OCI-LY7 (cell line): Measurements from ENCODE around the gene ABCF3. TPM values are rescaled to one million over a fixed set of nuclear protein-coding genes. Genes with fewer than 3 reads are reported as not detected.

Source experiments
- BruUV-seq: library from RNA; stranded (reverse); fragments of 400-500 nt; replicated peaks from 2 replicates; lab custom pipeline; 2021; lab: Mats Ljungman, UMichigan
- CTCF ChIA-PET: fragments of 300-600 bp; sonication (Branson Sonifier 250); formaldehyde crosslinking; loops from one replicate; lab custom pipeline; 2022; ENCODE audit warnings: antibody characterized with exemption; ENCODE audit not compliant: unreplicated experiment; lab: Charles Lee
- POLR2A ChIA-PET: fragments of 300-600 bp; sonication (Branson Sonifier 250); formaldehyde crosslinking; loops from one replicate; lab custom pipeline; 2022; ENCODE audit warnings: antibody characterized with exemption; lab: Charles Lee
- DNase-seq: peaks from one replicate; pipeline ENCODE4 v3.0.0-alpha.2; 2015; ENCODE audit warnings: low spot score
- H2AFZ ChIP-seq: fragments of 200-600 bp; sonication (generic), shearing (Covaris generic); 2 replicates; pipeline ENCODE4 v1.6.1; 2014; ENCODE audit warnings: mild to moderate bottlenecking, antibody characterized with exemption, low read length, moderate library complexity
- H3K27ac ChIP-seq: fragments of 200-600 bp; sonication (generic); 2 replicates; pipeline ENCODE4 v1.5.1; 2014; ENCODE audit warnings: mixed run types, low read depth, mild to moderate bottlenecking, moderate library complexity, low read length, inconsistent platforms; ENCODE audit not compliant: poor library complexity, severe bottlenecking
- H3K36me3 ChIP-seq: fragments of 200-600 bp; sonication (generic); 2 replicates; pipeline ENCODE4 v1.6.1; 2014; ENCODE audit warnings: mild to moderate bottlenecking, antibody characterized with exemption, low read length, moderate library complexity, mixed read lengths; ENCODE audit not compliant: insufficient read depth
- H3K4me1 ChIP-seq: fragments of 200-600 bp; sonication (generic); 2 replicates; pipeline ENCODE4 v1.5.1; 2014; ENCODE audit warnings: mild to moderate bottlenecking, low read length; ENCODE audit not compliant: insufficient read depth, poor library complexity, severe bottlenecking
- H3K4me2 ChIP-seq: fragments of 200-600 bp; sonication (generic); 2 replicates; pipeline ENCODE4 v1.6.1; 2014; ENCODE audit warnings: mild to moderate bottlenecking, low read length
- H3K4me3 ChIP-seq: fragments of 200-600 bp; sonication (generic); 2 replicates; pipeline ENCODE4 v1.5.1; 2014; ENCODE audit warnings: mild to moderate bottlenecking, low read depth, low read length; ENCODE audit not compliant: poor library complexity, severe bottlenecking
- H3K79me2 ChIP-seq: fragments of 200-600 bp; sonication (generic); 2 replicates; pipeline ENCODE4 v1.6.1; 2016; ENCODE audit warnings: low read depth, mild to moderate bottlenecking, low read length, moderate library complexity, mixed read lengths; ENCODE audit not compliant: insufficient read depth
- H3K9me2 ChIP-seq: fragments of 200-600 bp; sonication (generic); 2 replicates; pipeline ENCODE4 v1.6.1; 2016; ENCODE audit warnings: mild to moderate bottlenecking, low read length, mixed read lengths; ENCODE audit not compliant: insufficient read depth
- H3K9me3 ChIP-seq: fragments of 200-600 bp; sonication (generic); 2 replicates; pipeline ENCODE4 v1.6.1; 2014; ENCODE audit warnings: mild to moderate bottlenecking, mixed run types, low read length, mixed read lengths
- H4K20me1 ChIP-seq: fragments of 200-600 bp; sonication (generic); 2 replicates; pipeline ENCODE4 v1.6.1; 2014; ENCODE audit warnings: mild to moderate bottlenecking, antibody characterized with exemption, low read length, moderate library complexity, mixed read lengths; ENCODE audit not compliant: insufficient read depth
- EZH2phosphoT487 ChIP-seq: fragments of 200-600 bp; sonication (generic); IDR thresholded peaks from 2 replicates; pipeline ENCODE4 v1.6.1; 2018; ENCODE audit warnings: low read depth, borderline replicate concordance, mild to moderate bottlenecking, mixed run types, antibody characterized with exemption, low read length, moderate library complexity, mixed read lengths
- intact Hi-C: fragments of 100-400 bp; cut with micrococcal nuclease; formaldehyde crosslinking; loops from one replicate; pipeline ENCODE4 v1.10.0; 2022; ENCODE audit not compliant: unreplicated experiment
- microRNA-seq: library from miRNA; unstranded; fragments of <30 nt; microRNA quantifications from one replicate; pipeline ENCODE4 v1.2.0, GENCODE V29; 2022; ENCODE audit warnings: borderline replicate concordance
- small RNA-seq: library from RNA; depleted of rRNA; stranded (forward); fragments of <200 nt; gene quantifications from one replicate; pipeline ENCODE3, GENCODE V24; 2014
- total RNA-seq, 2 experiments: library from RNA; depleted of rRNA in 1 of 2; stranded (reverse); fragments of >200 nt in 1 of 2; shearing (Covaris generic) in 1 of 2; gene quantifications; 2 replicates each; pipeline ENCODE4 v1.2.3, GENCODE V29; 2014 to 2022
- TF ChIP-seq, protein P1 (sequence below): fragments of 200-600 bp; sonication (generic); conservative IDR thresholded peaks from 2 replicates; pipeline ENCODE4 v1.5.1; 2014; ENCODE audit warnings: mild to moderate bottlenecking, antibody characterized with exemption, low read length, moderate library complexity, mixed read lengths

ABCF3 gene
- total RNA-seq, 2 experiments from 2014 or later = 51.6 to 67.1 TPM

DNA sequence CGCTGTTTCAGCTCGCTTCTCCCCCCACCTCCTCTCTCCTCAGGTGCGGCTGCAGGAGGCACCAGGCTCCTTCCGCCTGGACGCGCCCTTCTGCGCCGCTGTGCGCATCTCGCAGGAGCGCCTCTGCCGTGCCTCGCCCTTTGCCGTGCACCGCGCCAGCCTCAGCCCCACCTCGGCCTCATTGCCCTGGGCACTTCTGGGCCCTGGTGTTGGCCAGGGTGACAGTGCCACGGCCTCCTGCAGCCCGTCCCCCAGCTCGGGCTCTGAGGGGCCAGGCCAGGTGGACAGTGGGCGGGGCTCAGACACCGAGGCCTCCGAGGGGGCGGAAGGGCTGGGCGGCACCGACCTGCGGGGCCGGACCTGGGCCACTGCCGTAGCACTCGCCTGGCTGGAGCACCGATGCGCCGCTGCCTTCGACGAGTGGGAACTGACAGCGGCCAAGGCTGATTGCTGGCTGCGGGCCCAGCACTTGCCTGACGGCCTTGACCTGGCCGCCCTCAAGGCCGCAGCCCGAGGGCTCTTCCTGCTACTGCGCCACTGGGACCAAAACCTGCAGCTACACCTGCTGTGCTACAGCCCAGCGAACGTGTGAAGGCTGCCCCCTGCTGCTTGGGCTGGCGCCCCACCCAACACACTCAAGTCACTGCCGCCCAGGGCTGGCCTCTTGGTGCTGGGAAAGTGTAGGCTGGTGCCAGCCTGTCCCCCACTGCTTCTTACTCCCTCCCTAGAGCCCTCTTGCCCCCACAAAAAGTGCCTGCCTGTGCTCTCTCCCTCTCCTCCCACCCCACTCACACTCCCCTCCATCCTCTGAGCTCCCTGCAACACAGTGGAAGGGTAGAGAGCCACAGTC lies 55.7 kb downstream of the ABCF3 start:
- Histone ChIP-seq H3K4me3 (no peak overlapping the region), H3K36me3 (peaks cover 42% of the 10 kb centered on the region), H4K20me1 (peaks cover 4% of the 10 kb centered on the region), H3K79me2 (no peaks in the 10 kb centered on the region), H3K9me2 (no peaks in the 10 kb centered on the region), H3K9me3 (no peaks in the 10 kb centered on the region), H2AFZ (no peak overlapping the region), H3K4me2 (no peak overlapping the region), H3K27ac (no peak overlapping the region), H3K4me1 (peaks cover 7% of the 10 kb centered on the region)
- ChIA-PET POLR2A (no interaction called here), CTCF (no interaction called here)
- intact Hi-C loops = no loop called here
- peak; percentile 32 for DNase-seq
- no TSS peak for BruUV-seq
- TF ChIP-seq, protein P1, sequence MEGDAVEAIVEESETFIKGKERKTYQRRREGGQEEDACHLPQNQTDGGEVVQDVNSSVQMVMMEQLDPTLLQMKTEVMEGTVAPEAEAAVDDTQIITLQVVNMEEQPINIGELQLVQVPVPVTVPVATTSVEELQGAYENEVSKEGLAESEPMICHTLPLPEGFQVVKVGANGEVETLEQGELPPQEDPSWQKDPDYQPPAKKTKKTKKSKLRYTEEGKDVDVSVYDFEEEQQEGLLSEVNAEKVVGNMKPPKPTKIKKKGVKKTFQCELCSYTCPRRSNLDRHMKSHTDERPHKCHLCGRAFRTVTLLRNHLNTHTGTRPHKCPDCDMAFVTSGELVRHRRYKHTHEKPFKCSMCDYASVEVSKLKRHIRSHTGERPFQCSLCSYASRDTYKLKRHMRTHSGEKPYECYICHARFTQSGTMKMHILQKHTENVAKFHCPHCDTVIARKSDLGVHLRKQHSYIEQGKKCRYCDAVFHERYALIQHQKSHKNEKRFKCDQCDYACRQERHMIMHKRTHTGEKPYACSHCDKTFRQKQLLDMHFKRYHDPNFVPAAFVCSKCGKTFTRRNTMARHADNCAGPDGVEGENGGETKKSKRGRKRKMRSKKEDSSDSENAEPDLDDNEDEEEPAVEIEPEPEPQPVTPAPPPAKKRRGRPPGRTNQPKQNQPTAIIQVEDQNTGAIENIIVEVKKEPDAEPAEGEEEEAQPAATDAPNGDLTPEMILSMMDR = peak; percentile 69
- no peak for TF ChIP-seq EZH2phosphoT487

DNA sequence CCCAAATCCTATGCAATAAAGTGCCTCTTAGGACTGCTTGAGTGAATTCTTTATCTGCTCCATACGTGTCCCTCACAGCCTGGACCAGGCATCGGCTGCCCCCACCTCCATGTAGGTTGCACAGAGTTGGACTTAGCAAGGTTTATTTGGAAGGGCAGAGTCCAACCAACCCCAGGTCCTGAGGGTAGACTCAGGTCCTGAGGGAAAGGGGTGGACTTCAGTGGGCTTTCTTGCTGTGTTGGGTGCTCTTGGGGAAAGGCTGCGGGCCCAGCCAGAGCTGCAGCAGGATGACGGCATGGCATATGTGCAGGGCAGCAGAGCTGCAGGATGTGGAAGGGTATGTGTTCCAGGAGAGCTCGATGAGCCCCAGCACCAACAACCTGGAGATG lies 56.3 kb downstream of the ABCF3 start:
- Histone ChIP-seq H3K4me1 (peaks cover 7% of the 10 kb centered on the region), H3K27ac (no peak overlapping the region), H3K4me2 (no peak overlapping the region), H2AFZ (no peak overlapping the region), H3K36me3 (peaks cover 42% of the 10 kb centered on the region), H3K9me3 (no peaks in the 10 kb centered on the region), H3K79me2 (no peaks in the 10 kb centered on the region; the same call in 1 of the 2 replicates), H3K9me2 (no peaks in the 10 kb centered on the region), H3K4me3 (no peak overlapping the region), H4K20me1 (peaks cover 4% of the 10 kb centered on the region)
- intact Hi-C loops = no loop called here
- POLR2A ChIA-PET = no interaction called here
- BruUV-seq = no TSS peak
- CTCF ChIA-PET = no interaction called here
- no peak for DNase-seq
- TF ChIP-seq EZH2phosphoT487 = no peak
- TF ChIP-seq, protein P1 = no peak

Small RNA genes lying within 50 kb of the gene (microRNA-seq; reads per million reads assigned to microRNA genes)
- gene MIR1224 = not detected

Small RNA genes lying within 50 kb of the gene (small RNA-seq; reads per million reads assigned to genes)
- not detected for gene MIR1224

Other genes with a start within 250 kb of the ABCF3 start
- gene ABCC5, start 168.3 kb upstream of the ABCF3 start, total RNA-seq (2014; rRNA removed; shearing (Covaris generic)) = 18.1 and 28.5 TPM in 2 replicates
- 24.8 and 27.2 TPM in 2 replicates for gene ABCC5, start 168.3 kb upstream of the ABCF3 start, total RNA-seq (2022)
- gene HTR3D, start 154.5 kb upstream of the ABCF3 start, total RNA-seq (2014; rRNA removed; shearing (Covaris generic)) = not detected in 2 replicates
- gene HTR3D, start 154.5 kb upstream of the ABCF3 start, total RNA-seq (2022) = not detected in 2 replicates
- not detected in 2 replicates for gene HTR3C, start 133.2 kb upstream of the ABCF3 start, total RNA-seq (2014; rRNA removed; shearing (Covaris generic))
- gene HTR3C, start 133.2 kb upstream of the ABCF3 start, total RNA-seq (2022) = not detected in 2 replicates
- not detected in 2 replicates for gene HTR3E, start 89.1 kb upstream of the ABCF3 start, total RNA-seq (2014; rRNA removed; shearing (Covaris generic))
- gene HTR3E, start 89.1 kb upstream of the ABCF3 start, total RNA-seq (2022) = not detected in 2 replicates
- 41.1 and 66.1 TPM in 2 replicates for gene EIF2B5, start 50.8 kb upstream of the ABCF3 start, total RNA-seq (2014; rRNA removed; shearing (Covaris generic))
- gene EIF2B5, start 50.8 kb upstream of the ABCF3 start, total RNA-seq (2022) = 56.7 and 57.4 TPM in 2 replicates
- gene DVL3, start 30.8 kb upstream of the ABCF3 start, total RNA-seq (2014; rRNA removed; shearing (Covaris generic)) = 38.5 and 41.3 TPM in 2 replicates
- gene DVL3, start 30.8 kb upstream of the ABCF3 start, total RNA-seq (2022) = 65.6 and 70.4 TPM in 2 replicates
- 141 and 147 TPM in 2 replicates for gene AP2M1, start 11.3 kb upstream of the ABCF3 start, total RNA-seq (2014; rRNA removed; shearing (Covaris generic))
- 158 and 168 TPM in 2 replicates for gene AP2M1, start 11.3 kb upstream of the ABCF3 start, total RNA-seq (2022)
- not detected in 2 replicates for gene VWA5B2, start 43.4 kb downstream of the ABCF3 start, total RNA-seq (2014; rRNA removed; shearing (Covaris generic))
- not detected in 2 replicates for gene VWA5B2, start 43.4 kb downstream of the ABCF3 start, total RNA-seq (2022)
- gene ALG3, start 62.8 kb downstream of the ABCF3 start, total RNA-seq (2014; rRNA removed; shearing (Covaris generic)) = 35.3 and 45.3 TPM in 2 replicates
- 60.2 and 61.0 TPM in 2 replicates for gene ALG3, start 62.8 kb downstream of the ABCF3 start, total RNA-seq (2022)
- 18.8 and 20.1 TPM in 2 replicates for gene EEF1AKMT4, start 63.5 kb downstream of the ABCF3 start, total RNA-seq (2014; rRNA removed; shearing (Covaris generic))
- gene EEF1AKMT4, start 63.5 kb downstream of the ABCF3 start, total RNA-seq (2022) = 13.2 and 18.8 TPM in 2 replicates
- not detected in 2 replicates for gene CAMK2N2, start 75.4 kb downstream of the ABCF3 start, total RNA-seq (2014; rRNA removed; shearing (Covaris generic))
- gene CAMK2N2, start 75.4 kb downstream of the ABCF3 start, total RNA-seq (2022) = 0.28 TPM in 1 of 2 replicates, not detected in the other
- gene ECE2, start 89.8 kb downstream of the ABCF3 start, total RNA-seq (2014; rRNA removed; shearing (Covaris generic)) = not detected in 2 replicates
- gene ECE2, start 89.8 kb downstream of the ABCF3 start, total RNA-seq (2022) = not detected in 2 replicates
- 158 and 205 TPM in 2 replicates for gene PSMD2, start 113.0 kb downstream of the ABCF3 start, total RNA-seq (2014; rRNA removed; shearing (Covaris generic))
- 182 and 219 TPM in 2 replicates for gene PSMD2, start 113.0 kb downstream of the ABCF3 start, total RNA-seq (2022)
- gene EIF4G1, start 128.4 kb downstream of the ABCF3 start, total RNA-seq (2014; rRNA removed; shearing (Covaris generic)) = 245 and 293 TPM in 2 replicates
- 350 and 412 TPM in 2 replicates for gene EIF4G1, start 128.4 kb downstream of the ABCF3 start, total RNA-seq (2022)
- 3.8 and 5.2 TPM in 2 replicates for gene FAM131A, start 151.4 kb downstream of the ABCF3 start, total RNA-seq (2014; rRNA removed; shearing (Covaris generic))
- 3.7 and 4.2 TPM in 2 replicates for gene FAM131A, start 151.4 kb downstream of the ABCF3 start, total RNA-seq (2022)
- gene CLCN2, start 175.4 kb downstream of the ABCF3 start, total RNA-seq (2014; rRNA removed; shearing (Covaris generic)) = 4.2 and 8.5 TPM in 2 replicates
- 14.2 and 15.0 TPM in 2 replicates for gene CLCN2, start 175.4 kb downstream of the ABCF3 start, total RNA-seq (2022)
- gene POLR2H, start 175.5 kb downstream of the ABCF3 start, total RNA-seq (2014; rRNA removed; shearing (Covaris generic)) = 62.5 and 85.8 TPM in 2 replicates
- gene POLR2H, start 175.5 kb downstream of the ABCF3 start, total RNA-seq (2022) = 73.0 and 80.1 TPM in 2 replicates
- not detected in 2 replicates for gene THPO, start 192.0 kb downstream of the ABCF3 start, total RNA-seq (2014; rRNA removed; shearing (Covaris generic))
- gene THPO, start 192.0 kb downstream of the ABCF3 start, total RNA-seq (2022) = not detected in 2 replicates
- gene CHRD, start 193.9 kb downstream of the ABCF3 start, total RNA-seq (2014; rRNA removed; shearing (Covaris generic)) = 0.16 TPM in 1 of 2 replicates, not detected in the other
- 0.07 TPM in 1 of 2 replicates, not detected in the other for gene CHRD, start 193.9 kb downstream of the ABCF3 start, total RNA-seq (2022)